OCI-LY1 (cell line): ENCODE measurements around the gene JAKMIP2.

Source experiments
- EZH2 ChIP-seq: fragments of 200-600 bp; sonication (generic), shearing (Covaris generic); IDR thresholded peaks from 2 replicates; pipeline ENCODE4 v1.8.0; 2017; ENCODE audit warnings: borderline replicate concordance, mixed run types, mild to moderate bottlenecking, antibody characterized with exemption, low read length, moderate library complexity, mixed read lengths
- TF ChIP-seq, protein P1 (sequence below): fragments of 200-600 bp; sonication (generic), shearing (Covaris generic); IDR thresholded peaks from 2 replicates; pipeline ENCODE4 v1.5.1; 2017; ENCODE audit warnings: mild to moderate bottlenecking, antibody characterized with exemption, low read length, moderate library complexity, mixed read lengths

DNA sequence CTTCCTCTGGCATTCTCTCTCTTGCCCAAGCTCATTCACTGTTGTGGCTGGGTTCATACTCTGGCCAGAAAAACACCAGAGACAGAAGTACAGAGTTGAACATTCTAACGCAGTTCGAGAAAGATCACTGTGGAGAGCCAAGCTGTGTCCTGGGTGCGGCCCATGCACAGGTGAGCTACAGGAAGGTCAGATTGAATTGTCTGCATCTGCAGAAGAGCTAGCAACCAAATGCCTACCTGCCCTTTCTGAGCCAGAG is 145.9 kb downstream of the JAKMIP2 start:
- TF ChIP-seq, protein P1, sequence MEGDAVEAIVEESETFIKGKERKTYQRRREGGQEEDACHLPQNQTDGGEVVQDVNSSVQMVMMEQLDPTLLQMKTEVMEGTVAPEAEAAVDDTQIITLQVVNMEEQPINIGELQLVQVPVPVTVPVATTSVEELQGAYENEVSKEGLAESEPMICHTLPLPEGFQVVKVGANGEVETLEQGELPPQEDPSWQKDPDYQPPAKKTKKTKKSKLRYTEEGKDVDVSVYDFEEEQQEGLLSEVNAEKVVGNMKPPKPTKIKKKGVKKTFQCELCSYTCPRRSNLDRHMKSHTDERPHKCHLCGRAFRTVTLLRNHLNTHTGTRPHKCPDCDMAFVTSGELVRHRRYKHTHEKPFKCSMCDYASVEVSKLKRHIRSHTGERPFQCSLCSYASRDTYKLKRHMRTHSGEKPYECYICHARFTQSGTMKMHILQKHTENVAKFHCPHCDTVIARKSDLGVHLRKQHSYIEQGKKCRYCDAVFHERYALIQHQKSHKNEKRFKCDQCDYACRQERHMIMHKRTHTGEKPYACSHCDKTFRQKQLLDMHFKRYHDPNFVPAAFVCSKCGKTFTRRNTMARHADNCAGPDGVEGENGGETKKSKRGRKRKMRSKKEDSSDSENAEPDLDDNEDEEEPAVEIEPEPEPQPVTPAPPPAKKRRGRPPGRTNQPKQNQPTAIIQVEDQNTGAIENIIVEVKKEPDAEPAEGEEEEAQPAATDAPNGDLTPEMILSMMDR = no peak
- no peak for TF ChIP-seq EZH2
